IMR-90 (cell line): Measurements from ENCODE around the gene ANKRD52.

ENCODE experiments used
- POLR2A ChIP-seq: IDR thresholded peaks from 2 replicates; pipeline ENCODE4 v1.6.1; 2012; ENCODE audit warnings: mild to moderate bottlenecking, low read depth, low read length
- RAD21 ChIP-seq: IDR thresholded peaks from 2 replicates; pipeline ENCODE4 v1.6.1; 2012; ENCODE audit warnings: low read length, improper control_type of control experiment
- RCOR1 ChIP-seq: IDR thresholded peaks from 2 replicates; pipeline ENCODE4 v1.6.1; 2012; ENCODE audit warnings: mild to moderate bottlenecking, low read length, improper control_type of control experiment; ENCODE audit not compliant: insufficient replicate concordance
- SMC3 ChIP-seq: fragments of 150-350 bp; IDR thresholded peaks from 2 replicates; pipeline ENCODE4 v1.6.1; 2016; ENCODE audit warnings: low read depth, mild to moderate bottlenecking, antibody characterized with exemption, low read length, moderate library complexity
- TF ChIP-seq, protein P1 (sequence below): conservative IDR thresholded peaks from 2 replicates; pipeline ENCODE4 v1.5.1; 2012; ENCODE audit warnings: mild to moderate bottlenecking, low read depth, low read length, improper control_type of control experiment

DNA sequence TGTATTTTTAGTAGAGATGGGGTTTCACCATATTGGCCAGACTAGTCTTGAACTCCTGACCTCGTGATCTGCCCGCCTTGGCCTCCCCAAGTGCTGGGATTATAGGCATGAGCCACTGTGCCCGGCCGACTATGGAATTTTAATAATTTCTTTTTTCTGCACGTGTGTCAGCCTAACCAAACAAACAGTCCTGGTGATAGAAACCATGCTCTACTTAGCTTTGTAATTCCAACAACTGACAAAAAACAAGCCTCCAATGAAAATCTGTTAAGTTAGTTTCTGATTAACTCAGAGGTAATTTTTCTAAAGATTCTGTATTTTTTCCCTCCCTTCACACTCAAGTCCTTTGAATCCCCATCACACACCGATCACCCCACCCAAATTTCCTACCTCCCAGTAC, 23.8 kb upstream of the ANKRD52 start:
- TF ChIP-seq, protein P1, sequence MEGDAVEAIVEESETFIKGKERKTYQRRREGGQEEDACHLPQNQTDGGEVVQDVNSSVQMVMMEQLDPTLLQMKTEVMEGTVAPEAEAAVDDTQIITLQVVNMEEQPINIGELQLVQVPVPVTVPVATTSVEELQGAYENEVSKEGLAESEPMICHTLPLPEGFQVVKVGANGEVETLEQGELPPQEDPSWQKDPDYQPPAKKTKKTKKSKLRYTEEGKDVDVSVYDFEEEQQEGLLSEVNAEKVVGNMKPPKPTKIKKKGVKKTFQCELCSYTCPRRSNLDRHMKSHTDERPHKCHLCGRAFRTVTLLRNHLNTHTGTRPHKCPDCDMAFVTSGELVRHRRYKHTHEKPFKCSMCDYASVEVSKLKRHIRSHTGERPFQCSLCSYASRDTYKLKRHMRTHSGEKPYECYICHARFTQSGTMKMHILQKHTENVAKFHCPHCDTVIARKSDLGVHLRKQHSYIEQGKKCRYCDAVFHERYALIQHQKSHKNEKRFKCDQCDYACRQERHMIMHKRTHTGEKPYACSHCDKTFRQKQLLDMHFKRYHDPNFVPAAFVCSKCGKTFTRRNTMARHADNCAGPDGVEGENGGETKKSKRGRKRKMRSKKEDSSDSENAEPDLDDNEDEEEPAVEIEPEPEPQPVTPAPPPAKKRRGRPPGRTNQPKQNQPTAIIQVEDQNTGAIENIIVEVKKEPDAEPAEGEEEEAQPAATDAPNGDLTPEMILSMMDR = no peak
- TF ChIP-seq SMC3 (no peak), POLR2A (no peak), RAD21 (no peak), RCOR1 (no peak)
